Adipocyte (in vitro differentiated cells): ENCODE measurements around the gene DNAH12.
A peak's percentile ranks its signal among the peaks of the same experiment; 100 is the strongest.
"Not testable (repeated sequence)": the region's sequence is repeated elsewhere in the genome, so short reads cannot be mapped to it uniquely, and the experiment has no call there.

Experiments used
- DNase-seq: peaks from one replicate; pipeline ENCODE4 v3.0.0-alpha.2; 2015; ENCODE audit warnings: low read depth
- H3K27me3 ChIP-seq: replicated peaks from 2 replicates; pipeline ENCODE4 v1.7.0; 2013; ENCODE audit warnings: mild to moderate bottlenecking, low read length, moderate library complexity; ENCODE audit not compliant: control insufficient read depth, insufficient read depth
- H3K36me3 ChIP-seq: 2 replicates; pipeline ENCODE4 v1.7.0; 2013; ENCODE audit warnings: low read length, mild to moderate bottlenecking, moderate library complexity; ENCODE audit not compliant: control insufficient read depth, insufficient read depth, severe bottlenecking
- H3K4me1 ChIP-seq: 2 replicates; pipeline ENCODE4 v1.7.0; 2013; ENCODE audit warnings: mild to moderate bottlenecking, low read length, moderate library complexity; ENCODE audit not compliant: control insufficient read depth, insufficient read depth
- H3K4me3 ChIP-seq: 2 replicates; pipeline ENCODE4 v1.7.0; 2013; ENCODE audit warnings: mild to moderate bottlenecking, low read length, moderate library complexity
- H3K9ac ChIP-seq: 2 replicates; pipeline ENCODE4 v1.7.0; 2013; ENCODE audit warnings: mild to moderate bottlenecking, low read length, moderate library complexity
- H3K9me3 ChIP-seq: 2 replicates; pipeline ENCODE4 v1.7.0; 2013; ENCODE audit warnings: mild to moderate bottlenecking, low read length, moderate library complexity; ENCODE audit not compliant: control insufficient read depth

The DNAH12 gene

DNA sequence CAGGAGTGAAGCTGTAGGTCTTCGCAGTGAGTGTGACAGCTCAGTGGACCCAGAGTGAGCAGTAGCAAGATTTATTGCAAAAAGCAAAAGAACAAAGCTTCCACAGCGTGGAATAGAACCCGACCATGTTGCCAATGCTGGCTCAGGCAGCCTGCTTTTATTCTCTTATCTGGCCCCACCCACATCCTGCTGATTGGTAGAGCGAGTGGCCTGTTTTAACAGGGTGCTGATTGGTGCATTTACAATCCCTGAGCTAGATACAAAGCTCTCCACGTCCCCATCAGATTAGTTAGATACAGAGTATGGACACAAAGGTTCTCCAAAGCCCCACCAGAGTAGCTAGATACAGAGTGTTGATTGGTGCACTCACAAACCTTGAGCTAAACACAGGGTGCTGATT lies 95.7 kb downstream of the DNAH12 start:
- not testable (repeated sequence) for DNase-seq, H3K9me3 ChIP-seq, H3K4me3 ChIP-seq, H3K36me3 ChIP-seq, H3K27me3 ChIP-seq, H3K9ac ChIP-seq
- H3K4me1 ChIP-seq = peaks cover 11% of the 10 kb centered on the region

DNA sequence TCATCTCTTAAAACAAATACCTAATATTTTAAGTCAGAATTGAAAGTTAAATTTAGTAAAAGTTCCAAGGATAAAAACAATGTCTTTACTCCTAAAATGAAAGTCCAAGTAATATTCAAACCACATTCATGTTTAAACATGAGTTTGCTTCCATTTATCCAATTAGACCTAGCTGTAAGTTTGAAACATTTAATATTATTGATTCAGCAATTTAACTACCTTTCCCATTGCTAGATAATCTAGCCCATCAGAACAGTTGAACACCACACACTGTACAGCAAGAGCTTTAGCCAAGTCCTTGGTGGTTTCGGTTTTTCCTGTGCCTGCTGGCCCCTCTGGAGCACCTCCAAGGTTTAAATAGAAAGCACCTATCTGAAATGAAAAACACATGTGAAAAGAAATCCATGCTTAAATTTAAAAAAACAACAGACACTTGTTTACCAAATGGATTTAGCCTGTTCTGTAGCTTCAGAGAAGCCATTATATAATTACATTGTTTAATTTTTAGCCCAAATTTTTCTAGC lies 97.8 kb downstream of the DNAH12 start:
- Histone ChIP-seq H3K27me3 (no peaks in the 10 kb centered on the region), H3K36me3 (no peaks in the 10 kb centered on the region), H3K9me3 (no peaks in the 10 kb centered on the region), H3K9ac (no peak overlapping the region), H3K4me3 (no peak overlapping the region), H3K4me1 (peaks cover 9% of the 10 kb centered on the region)
- peak; percentile 74 for DNase-seq

DNA sequence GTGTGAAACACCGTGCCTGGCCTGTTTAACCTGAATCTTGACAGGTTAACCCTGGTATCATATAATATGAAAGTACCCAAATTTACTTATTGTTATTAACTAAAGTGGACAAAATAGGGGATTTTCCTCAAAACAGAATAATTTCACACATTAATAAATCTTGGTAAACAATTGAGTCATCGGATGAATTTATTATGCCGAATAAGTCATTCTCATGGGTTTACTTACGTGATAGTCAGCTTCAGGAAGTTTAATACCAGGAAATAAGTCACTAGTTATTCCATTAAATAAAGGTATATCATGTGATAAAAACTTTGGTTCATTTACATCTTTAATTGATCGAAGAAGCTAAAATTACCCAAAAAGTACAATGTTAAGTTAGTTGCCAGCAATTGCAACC lies 99.7 kb downstream of the DNAH12 start:
- Histone ChIP-seq H3K27me3 (no peaks in the 10 kb centered on the region), H3K9me3 (no peaks in the 10 kb centered on the region), H3K4me1 (no peaks in the 10 kb centered on the region), H3K9ac (no peak overlapping the region), H3K36me3 (no peaks in the 10 kb centered on the region), H3K4me3 (no peak overlapping the region)
- no peak for DNase-seq

DNA sequence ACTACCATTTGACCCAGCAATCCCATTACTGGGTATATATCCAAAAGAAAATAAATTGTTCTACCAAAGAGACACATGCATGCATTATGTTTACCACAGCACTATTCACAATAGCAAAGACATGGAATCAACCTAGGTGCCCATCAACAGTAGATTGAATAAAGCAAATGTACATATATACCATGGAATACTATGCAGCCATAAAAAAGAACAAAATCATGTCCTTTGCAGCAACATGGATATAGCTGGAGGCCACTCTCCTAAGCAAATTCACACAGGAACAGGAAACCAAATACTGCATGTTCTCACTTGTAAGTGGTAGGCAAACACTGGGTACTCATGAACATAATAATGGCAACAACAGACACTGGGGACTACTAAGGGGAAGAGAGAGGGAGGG lies 104.0 kb downstream of the DNAH12 start:
- H3K9me3 ChIP-seq, H3K4me1 ChIP-seq, H3K27me3 ChIP-seq, H3K36me3 ChIP-seq, H3K9ac ChIP-seq, H3K4me3 ChIP-seq, DNase-seq: not testable (repeated sequence)

DNA sequence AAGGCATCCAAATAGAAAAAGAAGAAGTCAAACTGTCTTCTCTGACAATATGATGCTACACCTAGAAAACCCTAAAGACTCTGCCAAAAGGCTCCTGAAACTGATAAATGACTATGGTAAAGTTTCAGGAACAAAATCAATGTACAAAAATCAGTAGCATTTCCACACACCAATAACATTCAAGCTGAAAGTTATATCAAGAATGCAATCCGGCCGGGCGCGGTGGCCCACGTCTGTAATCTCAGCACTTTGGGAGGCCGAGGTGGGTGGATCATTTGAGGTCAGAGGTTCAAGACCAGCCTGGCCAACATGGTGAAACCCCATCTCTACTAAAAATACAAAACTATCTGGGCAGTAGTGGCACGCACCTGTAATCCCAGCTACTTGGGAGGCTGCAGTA lies 105.7 kb downstream of the DNAH12 start:
- not testable (repeated sequence) for H3K4me1 ChIP-seq, H3K27me3 ChIP-seq, H3K36me3 ChIP-seq, DNase-seq, H3K4me3 ChIP-seq, H3K9ac ChIP-seq, H3K9me3 ChIP-seq

DNA sequence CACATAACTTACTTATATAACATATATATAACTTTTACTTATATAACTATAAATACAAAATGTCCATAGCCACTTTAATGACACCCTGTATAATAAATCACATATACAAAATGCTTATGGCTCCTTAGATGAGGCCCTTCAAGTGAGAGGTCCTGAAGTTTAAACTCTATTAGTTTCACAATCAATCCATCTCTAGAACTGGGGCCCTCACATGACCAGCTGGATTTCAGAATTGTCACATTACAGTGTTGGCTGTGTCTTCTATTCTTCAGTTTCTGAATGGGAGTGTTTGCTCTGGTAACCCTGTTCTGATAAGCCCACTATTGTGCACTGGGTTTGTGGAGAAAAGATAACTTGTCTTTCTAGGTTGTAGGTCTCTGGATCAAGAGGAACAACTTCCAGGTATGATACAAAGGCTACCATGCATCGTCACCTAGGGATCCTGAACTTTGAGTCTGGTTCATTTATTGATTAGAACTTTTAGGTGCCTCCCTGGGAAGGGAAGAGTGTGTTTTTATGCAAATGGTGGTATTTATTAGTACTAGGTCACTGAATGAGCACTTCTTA lies 107.9 kb downstream of the DNAH12 start:
- Histone ChIP-seq H3K36me3 (no peaks in the 10 kb centered on the region), H3K4me1 (no peaks in the 10 kb centered on the region), H3K4me3 (no peak overlapping the region), H3K9ac (no peak overlapping the region), H3K27me3 (no peaks in the 10 kb centered on the region), H3K9me3 (no peaks in the 10 kb centered on the region)
- no peak for DNase-seq

DNA sequence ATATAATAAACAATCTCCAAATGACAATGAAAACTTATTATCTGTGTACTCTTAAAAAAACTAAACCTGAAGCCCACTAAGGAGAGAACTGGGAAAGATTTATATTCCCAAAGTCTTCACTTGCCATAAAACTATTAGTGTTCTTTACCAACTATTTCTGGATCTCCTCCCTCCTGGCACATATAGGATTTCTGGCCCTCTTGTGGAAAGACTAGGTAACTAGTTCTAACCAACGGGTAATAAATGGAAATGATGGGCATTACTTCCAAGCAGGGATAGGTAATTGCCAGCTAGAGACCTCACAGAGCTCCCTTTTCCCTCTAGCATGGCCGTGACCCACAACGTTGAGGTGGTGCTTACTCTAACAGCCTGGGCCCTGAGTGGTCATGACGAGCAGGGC lies 110.1 kb downstream of the DNAH12 start:
- no peaks in the 10 kb centered on the region for H3K36me3 ChIP-seq
- H3K27me3 ChIP-seq = no peaks in the 10 kb centered on the region
- H3K9me3 ChIP-seq = no peaks in the 10 kb centered on the region
- no peak overlapping the region for H3K4me3 ChIP-seq
- peak; percentile 48 for DNase-seq
- no peak overlapping the region for H3K9ac ChIP-seq
- H3K4me1 ChIP-seq = no peaks in the 10 kb centered on the region

DNA sequence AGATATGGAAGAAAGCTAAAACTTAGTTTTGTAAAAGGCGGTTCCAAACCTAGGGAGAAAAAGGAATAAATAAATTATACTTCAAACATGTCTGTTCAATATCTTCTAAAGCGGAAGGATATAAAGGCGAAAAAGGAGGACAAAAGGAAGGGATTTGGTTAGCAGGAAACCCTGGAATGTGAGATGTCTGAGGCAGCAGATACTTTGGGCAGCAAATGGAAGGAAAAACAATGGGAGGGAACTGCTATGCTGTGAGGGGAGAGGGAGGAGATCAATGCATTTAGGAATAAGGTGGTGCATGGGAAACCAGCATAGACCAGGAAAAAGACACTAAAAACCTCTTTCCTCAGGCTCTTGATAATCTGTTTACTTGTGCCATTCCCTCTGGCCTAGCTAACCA lies 120.8 kb downstream of the DNAH12 start:
- H3K36me3 ChIP-seq = no peaks in the 10 kb centered on the region
- no peak overlapping the region for H3K4me3 ChIP-seq
- DNase-seq = no peak
- H3K9me3 ChIP-seq = no peaks in the 10 kb centered on the region
- no peaks in the 10 kb centered on the region for H3K4me1 ChIP-seq
- no peaks in the 10 kb centered on the region for H3K27me3 ChIP-seq
- no peak overlapping the region for H3K9ac ChIP-seq

DNA sequence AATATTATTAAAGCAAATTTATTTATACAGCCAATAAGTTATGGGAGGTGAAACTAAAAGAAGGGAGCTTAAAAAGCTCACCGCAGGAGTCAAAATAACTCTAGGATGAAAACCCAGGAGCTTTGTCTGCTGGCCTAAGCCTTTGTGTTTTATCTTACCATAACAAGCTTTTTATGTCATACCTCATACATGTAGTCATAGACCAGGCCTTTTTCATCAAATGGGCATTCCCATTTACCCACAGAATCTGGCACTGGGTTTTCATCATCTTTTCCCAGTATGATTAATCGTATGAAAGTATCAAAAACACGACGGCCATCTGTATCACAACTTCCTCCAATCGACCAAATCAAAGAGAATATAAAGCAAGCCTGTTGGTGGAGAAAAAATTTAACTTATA lies 122.8 kb downstream of the DNAH12 start:
- no peak for DNase-seq
- Histone ChIP-seq H3K9me3 (no peaks in the 10 kb centered on the region), H3K4me3 (no peak overlapping the region), H3K27me3 (no peaks in the 10 kb centered on the region), H3K9ac (no peak overlapping the region), H3K4me1 (no peaks in the 10 kb centered on the region), H3K36me3 (no peaks in the 10 kb centered on the region)

DNA sequence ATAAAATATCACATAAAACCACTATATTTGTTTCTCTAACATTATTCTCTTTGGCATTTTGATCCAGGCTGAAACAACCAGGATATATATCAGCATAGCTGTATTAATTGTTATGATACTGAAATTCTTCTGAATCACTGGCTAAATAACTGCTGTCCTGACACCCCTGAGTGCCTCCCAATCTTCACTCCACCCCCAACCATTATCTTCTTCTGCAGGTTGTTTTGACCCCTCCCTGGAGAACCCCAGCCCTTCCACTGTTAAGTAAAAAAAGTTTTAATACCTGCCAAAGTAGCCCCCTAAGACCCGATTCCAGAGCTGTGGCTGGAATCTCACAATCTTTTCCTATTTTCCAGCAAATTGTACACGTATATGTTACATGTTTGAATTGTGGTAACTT lies 124.1 kb downstream of the DNAH12 start:
- Histone ChIP-seq H3K9ac (no peak overlapping the region), H3K9me3 (no peaks in the 10 kb centered on the region), H3K36me3 (no peaks in the 10 kb centered on the region), H3K27me3 (no peaks in the 10 kb centered on the region), H3K4me1 (no peaks in the 10 kb centered on the region), H3K4me3 (no peak overlapping the region)
- no peak for DNase-seq

DNA sequence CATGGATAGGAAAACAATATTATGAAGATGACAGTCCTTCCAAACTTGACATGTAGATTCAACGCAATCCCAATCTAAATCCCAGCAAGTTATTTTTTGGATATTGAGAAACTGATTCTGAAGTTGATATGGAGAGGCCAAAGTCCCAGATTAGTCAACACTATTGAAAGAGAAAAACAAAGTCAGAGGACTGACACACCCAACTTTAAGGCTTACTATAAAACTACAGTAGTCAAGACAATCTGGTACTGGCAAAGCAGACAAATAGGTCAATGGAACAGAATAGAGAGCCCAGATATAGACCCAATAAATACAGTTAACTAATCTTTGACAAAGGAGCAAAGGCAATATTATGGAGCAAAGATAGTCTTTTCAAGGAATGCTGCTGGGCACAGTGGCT lies 132.4 kb downstream of the DNAH12 start:
- no peaks in the 10 kb centered on the region for H3K9me3 ChIP-seq
- H3K36me3 ChIP-seq = no peaks in the 10 kb centered on the region
- no peak overlapping the region for H3K4me3 ChIP-seq
- no peaks in the 10 kb centered on the region for H3K27me3 ChIP-seq
- no peaks in the 10 kb centered on the region for H3K4me1 ChIP-seq
- H3K9ac ChIP-seq = no peak overlapping the region
- no peak for DNase-seq

DNA sequence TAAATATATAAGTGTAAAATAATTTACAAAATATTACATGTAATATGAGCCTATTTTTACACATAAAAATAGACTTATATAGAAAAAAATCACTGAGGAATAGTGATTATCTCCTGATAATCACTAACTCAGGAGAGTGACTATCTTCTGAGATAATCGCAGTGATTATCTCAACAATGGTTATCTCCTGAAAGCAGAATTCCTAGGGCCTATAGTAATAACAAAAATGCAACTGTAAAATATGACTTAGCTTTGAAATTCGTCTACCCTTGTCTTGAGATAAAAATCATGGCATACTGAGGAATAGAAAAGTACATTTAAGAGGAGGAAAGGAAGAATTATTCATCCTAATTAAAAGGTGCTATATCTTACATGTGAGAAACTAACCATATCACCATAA lies 134.7 kb downstream of the DNAH12 start:
- no peak overlapping the region for H3K9ac ChIP-seq
- no peak for DNase-seq
- H3K36me3 ChIP-seq = no peaks in the 10 kb centered on the region
- no peak overlapping the region for H3K4me3 ChIP-seq
- no peaks in the 10 kb centered on the region for H3K27me3 ChIP-seq
- no peaks in the 10 kb centered on the region for H3K9me3 ChIP-seq
- no peaks in the 10 kb centered on the region for H3K4me1 ChIP-seq
